Gastrocnemius medialis (tissue), 4 donors: ENCODE data around the gene CFAP97D1. TPM values are rescaled to one million over a fixed set of nuclear protein-coding genes. Genes with fewer than 3 reads are reported as not detected.

Experiments
- ATAC-seq, 2 donors: fragments of 150-250 bp; one replicate each; pipeline ENCODE4 v1.9.1; 2016
- DNase-seq, 2 donors: peaks; one replicate each; pipeline ENCODE4 v3.0.0-alpha.2; 2019
- H3K27ac ChIP-seq, 4 donors: fragments of 200-600 bp; sonication (generic); 1 replicate in 1 of 4; 2 replicates in 3 of 4; pipeline ENCODE4 v1.5.1; 2016 to 2018; ENCODE audit warnings: mild to moderate bottlenecking in 2 of 4, moderate library complexity in 1 of 4
- H3K27me3 ChIP-seq, 3 donors: fragments of 200-600 bp; sonication (generic) in 2 of 3; 1 replicate in 1 of 3; 2 replicates in 2 of 3; pipeline versions ENCODE4 v1.5.1 to v1.6.0; 2016 to 2019; ENCODE audit warnings: mild to moderate bottlenecking in 1 of 3, moderate library complexity in 1 of 3
- H3K36me3 ChIP-seq, 2 donors: fragments of 200-600 bp; sonication (generic) in 1 of 2; one replicate each; pipeline ENCODE4 v1.5.1; 2017 to 2018
- H3K4me1 ChIP-seq, 2 donors: fragments of 200-600 bp; sonication (generic) in 1 of 2; one replicate each; pipeline ENCODE4 v1.5.1; 2016 to 2017; ENCODE audit warnings: mild to moderate bottlenecking in 2 of 2
- H3K4me3 ChIP-seq, 4 donors: fragments of 200-600 bp; sonication (generic) in 3 of 4; 1 replicate in 1 of 4; 2 replicates in 3 of 4; pipeline ENCODE4 v1.5.1; 2016 to 2019; ENCODE audit warnings: mild to moderate bottlenecking in 2 of 4
- H3K9me3 ChIP-seq, 3 donors: fragments of 200-600 bp; sonication (generic) in 2 of 3; 1 replicate in 1 of 3; 2 replicates in 2 of 3; pipeline ENCODE4 v1.5.1; 2016 to 2019
- CTCF ChIP-seq, 5 experiments: fragments of 450-650 bp in 3 of 5; fragments of 200-600 bp in 2 of 5; sonication (generic) in 2 of 5; IDR thresholded peaks in 4 of 5; conservative IDR thresholded peaks in 1 of 5; 1 replicate in 4 of 5; 2 replicates in 1 of 5; pipeline ENCODE4 v1.5.1; 2016 to 2019; ENCODE audit warnings: antibody characterized with exemption in 5 of 5, mild to moderate bottlenecking in 3 of 5, moderate library complexity in 3 of 5
- POLR2A ChIP-seq, 2 donors: fragments of 450-650 bp; IDR thresholded peaks; one replicate each; pipeline ENCODE4 v1.6.1; 2017; ENCODE audit warnings: antibody characterized with exemption in 2 of 2, mild to moderate bottlenecking in 2 of 2, moderate library complexity in 2 of 2
- in situ Hi-C, 4 donors: fragments of 200-750 bp; cut with MboI; loops; one replicate each; pipeline versions ENCODE4 v1.15.0 to v1.8.0; 2017; ENCODE audit warnings: low sequenced_read_pairs in 4 of 4
- intact Hi-C: fragments of 100-400 bp; cut with DNase I; formaldehyde crosslinking; loops from one replicate; pipeline ENCODE4 v1.15.1; 2023; ENCODE audit warnings: low total_unique reads
- total RNA-seq, 4 donors: library from RNA; depleted of rRNA; stranded (reverse); fragments of >200 nt; gene quantifications; one replicate each; pipeline versions ENCODE4 v1.1.0 to v1.2.3, GENCODE V29; 2016

CFAP97D1 gene
- total RNA-seq, 4 donors from 2014 or later: not detected

GRCh38 chr17:43768382-43768781, 11.9 kb upstream of the CFAP97D1 start:
- Histone ChIP-seq H3K4me1 (peaks cover 30 to 35% of the 10 kb centered on the region in 2 donors), H3K9me3 (no peaks in the 10 kb centered on the region), H3K27ac (peak overlapping the region; percentile 57 to 99 (median 66)), H3K27me3 (no peaks in the 10 kb centered on the region), H3K36me3 (peaks cover 0 to 38% of the 10 kb centered on the region in 2 donors), H3K4me3 (no peak overlapping the region)
- peak; percentile 25 to 55 for ATAC-seq
- peak; percentile 61 to 72 for DNase-seq
- TF ChIP-seq POLR2A (IDR thresholded peaks at IDR 0.05): no peak
- TF ChIP-seq CTCF (IDR thresholded peaks at IDR 0.05 in 4 of 5, conservative IDR thresholded peaks at IDR 0.05 in 1 of 5): no peak
- intact Hi-C loops: no loop called here
- in situ Hi-C loops: no loop called here

GRCh38 chr17:43768943-43769342, 11.3 kb upstream of the CFAP97D1 start:
- TF ChIP-seq CTCF (IDR thresholded peaks at IDR 0.05 in 4 of 5, conservative IDR thresholded peaks at IDR 0.05 in 1 of 5) (no peak), POLR2A (IDR thresholded peaks at IDR 0.05) (no peak)
- in situ Hi-C loops (no loop called here), intact Hi-C loops (no loop called here)
- Histone ChIP-seq H3K36me3 (peaks cover 0 to 41% of the 10 kb centered on the region in 2 donors), H3K9me3 (no peaks in the 10 kb centered on the region), H3K27me3 (no peaks in the 10 kb centered on the region), H3K4me1 (peaks cover 35 to 39% of the 10 kb centered on the region in 2 donors), H3K4me3 (no peak overlapping the region), H3K27ac (peak overlapping the region; percentile 57 to 99 (median 66))
- ATAC-seq (no peak), DNase-seq (no peak)

- Histone ChIP-seq H3K36me3 (peaks cover 0 to 44% of the 10 kb centered on the region in 2 donors), H3K9me3 (no peaks in the 10 kb centered on the region), H3K4me3 (no peak overlapping the region), H3K27me3 (no peaks in the 10 kb centered on the region), H3K4me1 (peaks cover 40 to 44% of the 10 kb centered on the region in 2 donors), H3K27ac (peak overlapping the region; percentile 57 to 99 (median 66))
- ATAC-seq: no peak
- in situ Hi-C loops: no loop called here
- DNase-seq: no peak
- intact Hi-C loops: no loop called here
- TF ChIP-seq CTCF (IDR thresholded peaks at IDR 0.05 in 4 of 5, conservative IDR thresholded peaks at IDR 0.05 in 1 of 5): no peak
- TF ChIP-seq POLR2A (IDR thresholded peaks at IDR 0.05): no peak
Measured at GRCh38 chr17:43769426-43769825, 10.8 kb upstream of the CFAP97D1 start.

GRCh38 chr17:43769859-43770258, 10.4 kb upstream of the CFAP97D1 start:
- H3K36me3 ChIP-seq: peaks cover 0 to 46% of the 10 kb centered on the region in 2 donors
- peaks cover 45 to 47% of the 10 kb centered on the region in 2 donors for H3K4me1 ChIP-seq
- in situ Hi-C loops: no loop called here
- no peaks in the 10 kb centered on the region for H3K9me3 ChIP-seq
- TF ChIP-seq POLR2A (IDR thresholded peaks at IDR 0.05): no peak
- TF ChIP-seq CTCF (IDR thresholded peaks at IDR 0.05 in 4 of 5, conservative IDR thresholded peaks at IDR 0.05 in 1 of 5): no peak
- H3K27ac ChIP-seq: peak overlapping the region; percentile 57 to 99 (median 66)
- ATAC-seq: no peak
- no peak for DNase-seq
- H3K27me3 ChIP-seq: no peaks in the 10 kb centered on the region
- H3K4me3 ChIP-seq: no peak overlapping the region
- intact Hi-C loops: loop anchor here (10.0 kb wide), 3 partner anchors 345 to 1525 kb away; partner anchors contain the start of genes PTGES3L and RUNDC1

- no peaks in the 10 kb centered on the region for H3K9me3 ChIP-seq
- intact Hi-C loops: loop anchor here (10.0 kb wide), 3 partner anchors 344 to 1524 kb away; partner anchors contain the start of genes PTGES3L and RUNDC1
- H3K4me3 ChIP-seq: no peak overlapping the region
- H3K36me3 ChIP-seq: peaks cover 0 to 46% of the 10 kb centered on the region in 2 donors
- in situ Hi-C loops: no loop called here
- ATAC-seq (no peak), DNase-seq (no peak)
- H3K4me1 ChIP-seq: peaks cover 56 to 58% of the 10 kb centered on the region in 2 donors
- TF ChIP-seq CTCF (IDR thresholded peaks at IDR 0.05 in 4 of 5, conservative IDR thresholded peaks at IDR 0.05 in 1 of 5): no peak
- no peak for TF ChIP-seq POLR2A (IDR thresholded peaks at IDR 0.05)
- no peaks in the 10 kb centered on the region for H3K27me3 ChIP-seq
- H3K27ac ChIP-seq: peak overlapping the region in 3 of 4 donors; percentile 98 to 100 (median 99)
Measured at GRCh38 chr17:43770957-43771356, 9.3 kb upstream of the CFAP97D1 start.
